ENCODE data around the gene NPDC1.

The NPDC1 gene

GRCh38 chr9:137062384-137062783, 16.4 kb upstream of the NPDC1 start:
- DNase-seq (ENCODE audit: insufficient read length, low spot score) (no peak), FAIRE-seq (no peak)
- TF ChIP-seq CTCF (IDR thresholded peaks at IDR 0.05; ENCODE audit: insufficient read depth, missing control alignments) = no peak

DNA sequence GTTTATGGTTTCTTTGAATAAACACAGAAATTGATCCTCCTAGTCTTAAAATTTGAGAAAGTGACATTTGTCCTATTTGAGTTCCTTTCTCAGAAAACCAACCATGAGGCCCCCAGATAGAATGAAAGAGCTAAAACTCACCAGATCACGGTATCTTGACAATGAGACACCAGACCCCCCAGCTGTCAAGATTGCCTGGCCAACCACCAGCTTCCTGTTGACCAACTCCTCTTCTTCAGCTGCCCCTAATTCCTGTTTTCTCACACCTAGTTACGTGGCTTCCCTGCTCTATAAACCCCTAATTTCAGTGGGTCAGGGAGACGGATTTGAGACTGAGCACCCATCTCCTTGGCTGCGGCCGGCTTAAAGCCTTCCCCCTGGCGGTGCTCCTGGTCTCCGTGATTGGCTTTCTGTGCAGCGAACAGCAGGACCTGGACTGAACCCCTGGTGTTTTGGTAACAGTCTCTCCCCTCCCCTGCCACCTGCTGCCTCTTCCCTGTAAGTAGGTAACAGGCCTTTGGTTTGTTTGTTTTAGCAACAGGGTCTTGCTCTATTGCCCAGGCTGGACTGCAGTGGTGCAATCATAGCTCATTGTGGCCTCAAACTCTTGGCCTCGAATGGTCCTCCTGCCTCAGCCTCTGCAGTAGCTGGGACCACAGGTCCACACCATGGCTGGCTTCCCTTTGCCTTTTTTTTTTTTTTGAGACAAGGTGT, 12.7 kb upstream of the NPDC1 start:
- FAIRE-seq = no peak
- TF ChIP-seq CTCF (IDR thresholded peaks at IDR 0.05; ENCODE audit: insufficient read depth, missing control alignments) = no peak
- DNase-seq (ENCODE audit: insufficient read length, low spot score) = no peak

- DNase-seq (ENCODE audit: insufficient read length, low spot score) = no peak
- no peak for TF ChIP-seq CTCF (IDR thresholded peaks at IDR 0.05; ENCODE audit: insufficient read depth, missing control alignments)
- FAIRE-seq = no peak
Measured at GRCh38 chr9:137057545-137057944, 11.6 kb upstream of the NPDC1 start.

DNA sequence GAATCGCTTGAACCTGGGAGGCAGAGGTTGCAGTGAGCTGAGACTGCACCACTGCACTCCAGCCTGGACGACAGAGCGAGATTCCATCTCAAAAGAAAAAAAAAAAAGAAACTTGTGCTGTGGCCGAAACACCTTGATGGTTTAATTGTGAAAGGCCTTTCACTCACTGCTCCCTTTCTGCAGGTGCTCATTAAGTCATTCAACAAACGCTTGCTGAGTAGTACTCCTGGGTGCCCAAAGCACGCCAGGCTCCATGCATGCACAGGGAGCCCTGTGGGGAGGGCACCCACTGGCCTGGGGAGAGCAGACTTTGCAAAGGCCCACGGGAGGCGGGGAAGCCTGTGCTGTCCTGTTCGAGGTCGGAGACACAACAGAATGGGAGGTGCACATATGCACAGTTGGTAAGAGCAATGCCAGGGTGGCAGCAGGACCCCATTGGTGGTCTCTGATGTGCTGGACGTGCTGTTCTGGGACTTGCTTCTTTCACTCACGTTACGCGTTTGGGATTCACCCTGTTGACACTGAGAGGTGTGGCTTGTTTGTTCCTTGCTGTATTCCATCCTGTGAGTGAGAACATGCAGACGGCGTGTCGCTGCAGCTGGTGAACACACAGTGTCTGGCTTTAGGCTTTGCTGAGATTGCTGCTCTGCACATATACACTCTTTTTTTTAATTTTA, 10.9 kb upstream of the NPDC1 start:
- FAIRE-seq (no peak), DNase-seq (ENCODE audit: insufficient read length, low spot score) (no peak)
- no peak for TF ChIP-seq CTCF (IDR thresholded peaks at IDR 0.05; ENCODE audit: insufficient read depth, missing control alignments)

DNA sequence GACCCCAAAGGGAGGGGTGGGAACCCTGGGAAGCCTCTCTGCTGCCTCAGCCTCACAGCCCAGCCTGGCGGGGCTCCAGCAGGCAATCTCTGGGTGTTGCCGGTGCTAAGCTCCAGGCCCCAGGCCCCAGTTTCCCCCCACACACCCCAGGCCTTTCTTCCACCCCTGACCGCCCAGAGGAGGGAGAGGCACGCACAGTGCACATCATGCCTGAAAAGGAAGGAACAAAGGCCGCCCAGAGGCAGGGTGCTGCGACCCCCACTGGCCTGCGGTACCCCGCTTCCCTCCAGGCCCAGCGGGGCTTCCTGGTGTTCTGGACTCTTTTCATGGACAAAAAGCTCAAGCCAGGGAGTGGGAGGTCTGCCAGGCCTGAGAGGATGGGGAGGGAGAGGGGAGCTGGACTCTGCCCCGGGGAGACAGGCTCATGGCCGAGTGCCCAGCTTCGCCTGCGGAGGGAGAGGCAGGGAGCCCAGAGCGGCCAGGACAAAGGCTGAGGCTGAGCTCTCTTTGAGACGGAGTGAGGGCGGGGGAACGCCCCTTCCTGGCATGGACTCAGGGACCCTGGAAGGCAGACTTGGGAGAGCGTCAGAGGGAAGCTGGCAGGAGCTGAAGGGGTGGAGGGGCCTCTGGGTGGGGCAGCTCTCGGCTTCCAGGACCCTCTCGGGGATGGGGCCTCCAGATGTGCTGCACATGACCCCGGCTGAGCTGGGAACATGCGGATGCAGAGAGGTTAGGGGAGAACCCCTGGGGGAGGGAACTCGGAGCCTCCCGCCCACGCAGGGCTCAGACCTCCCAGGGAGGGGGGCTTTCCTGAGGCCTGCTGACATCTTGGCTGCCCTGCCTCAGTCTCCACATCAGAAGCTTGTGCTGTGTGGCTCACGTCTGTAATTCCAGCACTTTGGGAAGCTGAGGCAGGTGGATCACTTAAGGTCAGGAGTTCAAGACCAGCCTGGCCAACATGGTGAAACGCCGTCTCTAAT, 9.7 kb upstream of the NPDC1 start:
- DNase-seq (ENCODE audit: insufficient read length, low spot score) (no peak), FAIRE-seq (no peak)
- TF ChIP-seq CTCF (IDR thresholded peaks at IDR 0.05; ENCODE audit: insufficient read depth, missing control alignments) = no peak

DNA sequence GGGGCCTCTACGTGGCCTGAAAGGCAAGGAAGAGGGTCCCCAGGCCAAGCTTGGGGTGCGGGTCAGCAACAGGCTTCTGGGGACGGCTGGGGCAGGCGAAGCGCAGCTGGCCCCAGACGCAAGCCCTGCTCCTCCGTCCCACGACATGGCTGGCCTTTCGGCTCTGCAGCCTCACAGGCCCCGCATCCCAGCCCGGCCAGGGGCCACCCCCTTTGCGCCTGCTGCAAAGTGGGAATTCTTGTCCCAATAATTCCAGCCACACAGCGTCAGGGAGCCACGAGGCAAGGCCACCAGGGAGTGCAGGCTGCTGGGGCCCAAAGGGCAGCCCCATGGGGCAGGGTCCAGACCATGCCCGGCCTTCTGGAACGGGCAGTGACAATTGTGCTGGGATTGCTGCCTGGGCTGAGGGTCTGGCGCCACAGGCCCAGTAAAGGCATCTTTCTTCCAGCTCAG, 9.0 kb upstream of the NPDC1 start:
- no peak for FAIRE-seq
- no peak for DNase-seq (ENCODE audit: insufficient read length, low spot score)
- no peak for TF ChIP-seq CTCF (IDR thresholded peaks at IDR 0.05; ENCODE audit: insufficient read depth, missing control alignments)

Measured in D721Med (cell line).